Retinal pigment epithelial cell (primary cell): Measurements from ENCODE around the gene VCP.

ENCODE experiments used
- DNase-seq: peaks from one replicate; pipeline ENCODE4 v3.0.0-alpha.2; 2010; ENCODE audit warnings: low read depth
- H3K4me3 ChIP-seq: 2 replicates; pipeline ENCODE4 v1.5.1; 2011; ENCODE audit warnings: mild to moderate bottlenecking, low read length, control low read depth, moderate library complexity
- TF ChIP-seq, protein P1 (sequence below): conservative IDR thresholded peaks from 2 replicates; pipeline ENCODE4 v1.5.1; 2011; ENCODE audit warnings: low read depth, low read length, control low read depth, inconsistent platforms

VCP gene

DNA sequence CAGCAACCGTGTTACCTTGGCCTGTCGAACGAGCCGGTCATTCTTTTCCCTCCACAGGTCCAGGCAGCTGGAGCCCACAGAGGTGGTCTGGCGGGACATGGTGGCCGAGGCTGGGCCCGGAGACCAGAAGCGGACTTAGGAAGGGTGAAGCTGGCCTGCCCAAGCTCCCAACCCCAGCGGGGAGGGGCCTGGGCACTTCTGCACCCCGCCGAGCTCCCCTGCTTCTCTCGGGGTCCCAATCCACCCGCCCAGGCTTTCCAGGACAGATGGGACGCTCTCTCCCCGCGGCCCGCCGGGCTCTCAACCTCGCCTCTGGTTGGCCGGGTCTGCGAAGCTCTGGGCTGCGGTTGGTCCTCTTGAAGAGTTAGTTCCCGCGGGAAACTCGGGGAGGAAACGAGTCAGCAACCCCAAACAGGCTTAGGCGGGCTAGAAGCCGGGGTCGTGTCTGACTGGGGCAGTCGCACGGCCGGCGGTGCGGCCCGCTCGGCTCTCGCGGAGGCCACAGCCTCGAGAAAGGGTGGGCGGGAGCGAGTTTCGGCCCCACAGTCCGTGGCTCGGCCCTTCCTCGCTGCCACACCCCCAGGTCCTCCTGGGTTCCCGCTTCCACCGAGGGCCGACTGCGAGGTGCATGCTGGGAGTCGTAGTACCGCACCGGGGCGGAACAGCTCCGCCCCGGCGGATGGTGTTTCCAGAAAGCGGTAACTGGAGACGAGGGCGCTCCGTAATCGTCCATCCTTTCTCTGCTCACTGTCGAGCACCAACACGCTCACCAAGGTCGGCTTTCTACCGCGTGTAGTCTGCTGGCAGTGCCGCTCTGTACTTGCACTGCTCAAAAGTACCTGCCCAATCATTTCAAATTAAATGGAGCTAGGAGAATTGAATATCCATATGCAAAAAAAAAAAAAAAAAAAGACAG lies 7.3 kb upstream of the VCP start, which contains the start of gene FANCG:
FANCG (minus strand) TSS at position 517 of the 916 bp plus-strand sequence; CDS start at position 99, 418 bp downstream.
- TF ChIP-seq, protein P1, sequence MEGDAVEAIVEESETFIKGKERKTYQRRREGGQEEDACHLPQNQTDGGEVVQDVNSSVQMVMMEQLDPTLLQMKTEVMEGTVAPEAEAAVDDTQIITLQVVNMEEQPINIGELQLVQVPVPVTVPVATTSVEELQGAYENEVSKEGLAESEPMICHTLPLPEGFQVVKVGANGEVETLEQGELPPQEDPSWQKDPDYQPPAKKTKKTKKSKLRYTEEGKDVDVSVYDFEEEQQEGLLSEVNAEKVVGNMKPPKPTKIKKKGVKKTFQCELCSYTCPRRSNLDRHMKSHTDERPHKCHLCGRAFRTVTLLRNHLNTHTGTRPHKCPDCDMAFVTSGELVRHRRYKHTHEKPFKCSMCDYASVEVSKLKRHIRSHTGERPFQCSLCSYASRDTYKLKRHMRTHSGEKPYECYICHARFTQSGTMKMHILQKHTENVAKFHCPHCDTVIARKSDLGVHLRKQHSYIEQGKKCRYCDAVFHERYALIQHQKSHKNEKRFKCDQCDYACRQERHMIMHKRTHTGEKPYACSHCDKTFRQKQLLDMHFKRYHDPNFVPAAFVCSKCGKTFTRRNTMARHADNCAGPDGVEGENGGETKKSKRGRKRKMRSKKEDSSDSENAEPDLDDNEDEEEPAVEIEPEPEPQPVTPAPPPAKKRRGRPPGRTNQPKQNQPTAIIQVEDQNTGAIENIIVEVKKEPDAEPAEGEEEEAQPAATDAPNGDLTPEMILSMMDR: no peak
- peak within 1 kb of the TSS; percentile 81 for H3K4me3 ChIP-seq
- DNase-seq: peak; percentile 63

GRCh38 chr9:35079041-35079425 lies 6.6 kb upstream of the VCP start:
- TF ChIP-seq, protein P1: no peak
- DNase-seq: no peak
- H3K4me3 ChIP-seq: peak overlapping the region; percentile 81

DNA sequence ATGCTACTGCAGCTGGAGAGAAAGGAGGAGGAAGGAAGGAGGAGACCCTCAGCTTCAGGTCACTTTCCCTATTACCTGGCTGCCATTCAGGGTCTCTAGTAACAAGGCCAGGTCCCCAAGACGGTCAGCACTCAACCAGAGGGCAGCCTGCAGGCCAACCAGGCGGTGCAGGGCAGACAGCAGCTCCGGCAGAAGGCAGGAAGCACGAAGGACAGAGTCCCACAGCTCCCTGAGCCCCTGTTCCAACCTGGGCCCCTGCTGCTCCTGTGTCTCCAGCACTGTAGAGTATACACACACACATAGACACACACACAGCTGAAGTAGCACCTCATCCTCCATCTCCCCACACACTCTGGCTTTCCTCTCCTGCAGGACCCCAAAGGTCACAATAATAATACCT lies 5.6 kb upstream of the VCP start:
- TF ChIP-seq, protein P1: no peak
- DNase-seq: no peak
- H3K4me3 ChIP-seq: peak overlapping the region; percentile 81

DNA sequence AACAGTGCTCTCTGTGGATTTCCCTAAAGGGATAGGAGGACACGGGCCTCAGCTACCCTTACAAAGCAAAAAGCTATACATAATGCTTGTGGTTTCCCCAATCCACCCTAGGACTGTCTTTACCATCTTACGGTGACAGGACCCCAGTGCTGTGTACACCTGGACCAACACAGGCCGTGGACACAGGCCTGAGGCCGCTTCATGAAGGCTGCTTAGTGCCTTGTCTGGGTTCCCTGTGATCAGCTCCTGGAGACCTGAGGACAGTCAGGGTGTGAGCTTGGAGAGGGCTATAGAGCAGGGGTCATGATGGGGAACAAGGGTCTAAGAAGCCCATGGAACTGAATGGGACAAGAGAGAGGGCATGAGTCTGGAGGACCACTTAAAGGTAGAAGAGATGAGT lies 4.4 kb upstream of the VCP start:
- TF ChIP-seq, protein P1: no peak
- H3K4me3 ChIP-seq: no peak overlapping the region
- DNase-seq: no peak

- H3K4me3 ChIP-seq: no peak overlapping the region
- TF ChIP-seq, protein P1: no peak
- no peak for DNase-seq
Observed at GRCh38 chr9:35075358-35075757, 2.9 kb upstream of the VCP start.

DNA sequence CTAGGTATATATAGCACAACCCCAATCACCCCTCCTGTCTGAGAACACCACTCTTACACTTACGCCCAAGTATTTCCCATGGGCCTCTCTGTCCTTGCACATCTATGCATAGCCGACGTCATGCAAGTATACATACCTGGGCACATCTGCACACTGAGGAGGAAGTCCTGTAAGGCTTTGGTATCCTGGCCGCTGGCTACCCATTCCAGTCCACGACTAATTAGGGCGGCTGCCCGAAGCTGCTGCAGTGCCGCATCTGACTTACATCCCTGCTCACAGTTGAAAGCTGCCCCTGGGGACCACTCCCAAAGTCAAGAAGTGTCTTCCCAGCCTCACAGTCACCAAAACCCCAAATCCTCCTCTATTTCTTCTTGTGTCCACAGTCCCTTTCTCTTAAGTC lies 2.4 kb upstream of the VCP start:
- DNase-seq: no peak
- TF ChIP-seq, protein P1: no peak
- no peak overlapping the region for H3K4me3 ChIP-seq

- H3K4me3 ChIP-seq: no peak overlapping the region
- TF ChIP-seq, protein P1: no peak
- DNase-seq: no peak
Observed at GRCh38 chr9:35074141-35074540, 1.7 kb upstream of the VCP start.
